WTC11 (cell line): ENCODE results near the gene ATG2B. TPM values are rescaled to one million over a fixed set of nuclear protein-coding genes. Genes with fewer than 3 reads are reported as not detected.

Source experiments
- ATAC-seq: fragments of 200-7000 bp; cut with Tn5 transposase; 2 replicates; pipeline ENCODE4 v1.10.0; 2021; ENCODE audit warnings: mild to moderate bottlenecking, moderate library complexity
- CTCF ChIA-PET: fragments of 300-600 bp; sonication (Branson Sonifier 250); formaldehyde crosslinking; loops from one replicate; lab custom pipeline; 2021; ENCODE audit warnings: antibody characterized with exemption; lab: Charles Lee
- POLR2A ChIA-PET: fragments of 350-600 bp; sonication (Branson Sonifier 250); formaldehyde crosslinking; loops from one replicate; lab custom pipeline; 2021; ENCODE audit warnings: antibody characterized with exemption; lab: Charles Lee
- DNase-seq: peaks from one replicate; pipeline ENCODE4 v3.0.0; 2021; ENCODE audit warnings: low spot score
- H3K27ac Mint-ChIP-seq: 2 replicates; pipeline ENCODE4 v1.8.0; 2021; ENCODE audit warnings: mixed read lengths
- H3K27me3 Mint-ChIP-seq: 2 replicates; pipeline ENCODE4 v1.8.0; 2021; ENCODE audit warnings: low read depth, mild to moderate bottlenecking, moderate library complexity, mixed read lengths
- H3K36me3 Mint-ChIP-seq: 2 replicates; pipeline ENCODE4 v1.8.0; 2021; ENCODE audit warnings: mixed read lengths
- H3K4me1 Mint-ChIP-seq: 2 replicates; pipeline ENCODE4 v1.8.0; 2022; ENCODE audit warnings: mixed read lengths
- H3K4me3 Mint-ChIP-seq: 2 replicates; pipeline ENCODE4 v1.8.0; 2021; ENCODE audit warnings: mild to moderate bottlenecking, moderate library complexity, mixed read lengths
- H3K9me3 Mint-ChIP-seq: 2 replicates; pipeline ENCODE4 v1.8.0; 2021; ENCODE audit warnings: mixed read lengths
- ATF1 ChIP-seq: sonication (generic); formaldehyde crosslinking; IDR thresholded peaks from 2 replicates; pipeline ENCODE4 v1.8.1; 2023; ENCODE audit warnings: mild to moderate bottlenecking, moderate library complexity, missing genetic modification reagents
- ATF2 ChIP-seq: sonication (generic); formaldehyde crosslinking; IDR thresholded peaks from 2 replicates; pipeline ENCODE4 v1.8.1; 2022; ENCODE audit warnings: low read depth, missing genetic modification reagents, borderline replicate concordance
- CBFB ChIP-seq: sonication (generic); formaldehyde crosslinking; IDR thresholded peaks from 2 replicates; pipeline ENCODE4 v1.8.1; 2022; ENCODE audit warnings: mild to moderate bottlenecking, low read depth, missing genetic modification reagents
- EMX1 ChIP-seq: fragments of 250-450 bp; sonication (Bioruptor Pico); IDR thresholded peaks from 2 replicates; pipeline ENCODE4 v1.8.0; 2021; ENCODE audit warnings: mild to moderate bottlenecking
- FOXP1 ChIP-seq: sonication (generic); formaldehyde crosslinking; IDR thresholded peaks from 2 replicates; pipeline ENCODE4 v1.8.0; 2022; ENCODE audit warnings: missing genetic modification reagents, mild to moderate bottlenecking, moderate library complexity, borderline replicate concordance
- FOXP4 ChIP-seq: sonication (generic); formaldehyde crosslinking; IDR thresholded peaks from 2 replicates; pipeline ENCODE4 v1.8.0; 2022; ENCODE audit warnings: mild to moderate bottlenecking, missing genetic modification reagents
- HMGA2 ChIP-seq: fragments of 250-450 bp; sonication (Bioruptor Pico); IDR thresholded peaks from 2 replicates; pipeline ENCODE4 v1.4.0; 2021; ENCODE audit warnings: mild to moderate bottlenecking, moderate library complexity
- KAT7 ChIP-seq: sonication (generic); formaldehyde crosslinking; IDR thresholded peaks from 2 replicates; pipeline ENCODE4 v1.8.1; 2023; ENCODE audit warnings: missing genetic modification reagents, mild to moderate bottlenecking, borderline replicate concordance
- MYBL2 ChIP-seq: sonication (generic); formaldehyde crosslinking; IDR thresholded peaks from 2 replicates; pipeline ENCODE4 v1.8.1; 2023; ENCODE audit warnings: mild to moderate bottlenecking, moderate library complexity, missing genetic modification reagents
- TCF7 ChIP-seq: sonication (generic); formaldehyde crosslinking; IDR thresholded peaks from 2 replicates; pipeline ENCODE4 v1.8.0; 2022; ENCODE audit warnings: mild to moderate bottlenecking, low read depth, missing genetic modification reagents, moderate library complexity
- ZMAT4 ChIP-seq: fragments of 250-450 bp; sonication (Bioruptor Pico); IDR thresholded peaks from 2 replicates; pipeline ENCODE4 v1.9.0; 2021; ENCODE audit warnings: mild to moderate bottlenecking
- ZNF263 ChIP-seq: sonication (generic); formaldehyde crosslinking; IDR thresholded peaks from 2 replicates; pipeline ENCODE4 v1.8.1; 2022; ENCODE audit warnings: low read depth, mild to moderate bottlenecking, moderate library complexity, missing genetic modification reagents
- total RNA-seq: library from RNA; stranded (reverse); gene quantifications from 3 replicates; pipeline ENCODE4 v1.2.3, GENCODE V29; 2021
- TF ChIP-seq, protein P1 (sequence below): sonication (generic); formaldehyde crosslinking; IDR thresholded peaks from 2 replicates; pipeline ENCODE4 v1.8.1; 2023; ENCODE audit warnings: mild to moderate bottlenecking, missing genetic modification reagents, moderate library complexity
- TF ChIP-seq, protein P2 (sequence below): sonication (generic); formaldehyde crosslinking; IDR thresholded peaks from 2 replicates; pipeline ENCODE4 v1.8.0; 2023; ENCODE audit warnings: mild to moderate bottlenecking, missing genetic modification reagents
- TF ChIP-seq, protein P3 (sequence below): fragments of 250-450 bp; sonication (Bioruptor Pico); IDR thresholded peaks from 2 replicates; pipeline ENCODE4 v1.9.0; 2021; ENCODE audit warnings: moderate library complexity, mild to moderate bottlenecking, inconsistent platforms, borderline replicate concordance
- TF ChIP-seq, protein P4 (sequence below): sonication (generic); formaldehyde crosslinking; IDR thresholded peaks from 2 replicates; pipeline ENCODE4 v1.8.1; 2022; ENCODE audit warnings: mild to moderate bottlenecking, moderate library complexity, missing genetic modification reagents
- TF ChIP-seq, protein P5 (sequence below): sonication (generic); formaldehyde crosslinking; IDR thresholded peaks from 2 replicates; pipeline ENCODE4 v1.8.0; 2022; ENCODE audit warnings: mild to moderate bottlenecking, missing genetic modification reagents

Gene ATG2B
- total RNA-seq, 1 experiment from 2014 or later = 10.3 TPM

GRCh38 chr14:96284008-96284407 lies 79.1 kb downstream of the ATG2B start:
- no peak for TF ChIP-seq KAT7 (CRISPR knock-in tag)
- no peak for TF ChIP-seq FOXP1
- TF ChIP-seq, all 79 proteins: peak for 0
- no peak for DNase-seq
- peaks cover 2% of the 10 kb centered on the region; the same call in 1 of the 2 replicates for H3K36me3 Mint-ChIP-seq
- ChIA-PET POLR2A (no interaction called here), CTCF (interaction anchor here (1.2 kb wide), 1 partner anchor 186 kb away, joined by 3 read pairs; no protein-coding TSS in a partner anchor)
- H3K27me3 Mint-ChIP-seq = no peaks in the 10 kb centered on the region
- no peaks in the 10 kb centered on the region for H3K4me1 Mint-ChIP-seq
- no peak overlapping the region for H3K27ac Mint-ChIP-seq
- ATAC-seq = no peak
- no peak overlapping the region for H3K4me3 Mint-ChIP-seq
- no peaks in the 10 kb centered on the region for H3K9me3 Mint-ChIP-seq

GRCh38 chr14:96281486-96281885 lies 81.7 kb downstream of the ATG2B start:
- no peak overlapping the region for H3K4me3 Mint-ChIP-seq
- POLR2A ChIA-PET = no interaction called here
- CTCF ChIA-PET = interaction anchor here (2.1 kb wide), 1 partner anchor 181 kb away, joined by 8 read pairs; no protein-coding TSS in a partner anchor
- peaks cover 6% of the 10 kb centered on the region for H3K4me1 Mint-ChIP-seq
- no peaks in the 10 kb centered on the region; the same call in 1 of the 2 replicates for H3K27me3 Mint-ChIP-seq
- ATAC-seq (no peak), DNase-seq (no peak)
- H3K9me3 Mint-ChIP-seq = peaks cover 15% of the 10 kb centered on the region
- H3K36me3 Mint-ChIP-seq = peaks cover 13% of the 10 kb centered on the region
- TF ChIP-seq, protein P1, sequence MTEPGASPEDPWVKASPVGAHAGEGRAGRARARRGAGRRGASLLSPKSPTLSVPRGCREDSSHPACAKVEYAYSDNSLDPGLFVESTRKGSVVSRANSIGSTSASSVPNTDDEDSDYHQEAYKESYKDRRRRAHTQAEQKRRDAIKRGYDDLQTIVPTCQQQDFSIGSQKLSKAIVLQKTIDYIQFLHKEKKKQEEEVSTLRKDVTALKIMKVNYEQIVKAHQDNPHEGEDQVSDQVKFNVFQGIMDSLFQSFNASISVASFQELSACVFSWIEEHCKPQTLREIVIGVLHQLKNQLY (CRISPR knock-in tag) = no peak
- TF ChIP-seq HMGA2 = no peak
- no peak overlapping the region for H3K27ac Mint-ChIP-seq

GRCh38 chr14:96280104-96280503 lies 83.0 kb downstream of the ATG2B start:
- DNase-seq (no peak), ATAC-seq (no peak)
- Mint-ChIP-seq H3K27ac (no peak overlapping the region), H3K4me1 (peaks cover 18% of the 10 kb centered on the region), H3K9me3 (peaks cover 15% of the 10 kb centered on the region), H3K4me3 (no peak overlapping the region), H3K36me3 (peaks cover 11% of the 10 kb centered on the region), H3K27me3 (no peaks in the 10 kb centered on the region; the same call in 1 of the 2 replicates)
- ChIA-PET CTCF (interaction anchor here (2.4 kb wide), 1 partner anchor 179 kb away, joined by 15 read pairs; no protein-coding TSS in a partner anchor), POLR2A (no interaction called here)
- TF ChIP-seq ATF2 (no peak), CBFB (CRISPR knock-in tag) (no peak), ATF1 (CRISPR knock-in tag) (no peak), EMX1 (no peak), ZNF263 (CRISPR knock-in tag) (no peak), FOXP1 (no peak), MYBL2 (no peak), TCF7 (CRISPR knock-in tag) (no peak), ZMAT4 (CRISPR knock-in tag) (no peak), FOXP4 (CRISPR knock-in tag) (no peak)
- TF ChIP-seq, protein P2, sequence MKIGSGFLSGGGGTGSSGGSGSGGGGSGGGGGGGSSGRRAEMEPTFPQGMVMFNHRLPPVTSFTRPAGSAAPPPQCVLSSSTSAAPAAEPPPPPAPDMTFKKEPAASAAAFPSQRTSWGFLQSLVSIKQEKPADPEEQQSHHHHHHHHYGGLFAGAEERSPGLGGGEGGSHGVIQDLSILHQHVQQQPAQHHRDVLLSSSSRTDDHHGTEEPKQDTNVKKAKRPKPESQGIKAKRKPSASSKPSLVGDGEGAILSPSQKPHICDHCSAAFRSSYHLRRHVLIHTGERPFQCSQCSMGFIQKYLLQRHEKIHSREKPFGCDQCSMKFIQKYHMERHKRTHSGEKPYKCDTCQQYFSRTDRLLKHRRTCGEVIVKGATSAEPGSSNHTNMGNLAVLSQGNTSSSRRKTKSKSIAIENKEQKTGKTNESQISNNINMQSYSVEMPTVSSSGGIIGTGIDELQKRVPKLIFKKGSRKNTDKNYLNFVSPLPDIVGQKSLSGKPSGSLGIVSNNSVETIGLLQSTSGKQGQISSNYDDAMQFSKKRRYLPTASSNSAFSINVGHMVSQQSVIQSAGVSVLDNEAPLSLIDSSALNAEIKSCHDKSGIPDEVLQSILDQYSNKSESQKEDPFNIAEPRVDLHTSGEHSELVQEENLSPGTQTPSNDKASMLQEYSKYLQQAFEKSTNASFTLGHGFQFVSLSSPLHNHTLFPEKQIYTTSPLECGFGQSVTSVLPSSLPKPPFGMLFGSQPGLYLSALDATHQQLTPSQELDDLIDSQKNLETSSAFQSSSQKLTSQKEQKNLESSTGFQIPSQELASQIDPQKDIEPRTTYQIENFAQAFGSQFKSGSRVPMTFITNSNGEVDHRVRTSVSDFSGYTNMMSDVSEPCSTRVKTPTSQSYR (CRISPR knock-in tag) = no peak
- TF ChIP-seq, protein P3, sequence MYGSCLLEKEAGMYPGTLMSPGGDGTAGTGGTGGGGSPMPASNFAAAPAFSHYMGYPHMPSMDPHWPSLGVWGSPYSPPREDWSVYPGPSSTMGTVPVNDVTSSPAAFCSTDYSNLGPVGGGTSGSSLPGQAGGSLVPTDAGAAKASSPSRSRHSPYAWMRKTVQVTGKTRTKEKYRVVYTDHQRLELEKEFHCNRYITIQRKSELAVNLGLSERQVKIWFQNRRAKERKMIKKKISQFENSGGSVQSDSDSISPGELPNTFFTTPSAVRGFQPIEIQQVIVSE (CRISPR knock-in tag) = no peak
- TF ChIP-seq, protein P4, sequence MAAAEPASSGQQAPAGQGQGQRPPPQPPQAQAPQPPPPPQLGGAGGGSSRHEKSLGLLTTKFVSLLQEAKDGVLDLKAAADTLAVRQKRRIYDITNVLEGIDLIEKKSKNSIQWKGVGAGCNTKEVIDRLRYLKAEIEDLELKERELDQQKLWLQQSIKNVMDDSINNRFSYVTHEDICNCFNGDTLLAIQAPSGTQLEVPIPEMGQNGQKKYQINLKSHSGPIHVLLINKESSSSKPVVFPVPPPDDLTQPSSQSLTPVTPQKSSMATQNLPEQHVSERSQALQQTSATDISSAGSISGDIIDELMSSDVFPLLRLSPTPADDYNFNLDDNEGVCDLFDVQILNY = no peak
- TF ChIP-seq, protein P5, sequence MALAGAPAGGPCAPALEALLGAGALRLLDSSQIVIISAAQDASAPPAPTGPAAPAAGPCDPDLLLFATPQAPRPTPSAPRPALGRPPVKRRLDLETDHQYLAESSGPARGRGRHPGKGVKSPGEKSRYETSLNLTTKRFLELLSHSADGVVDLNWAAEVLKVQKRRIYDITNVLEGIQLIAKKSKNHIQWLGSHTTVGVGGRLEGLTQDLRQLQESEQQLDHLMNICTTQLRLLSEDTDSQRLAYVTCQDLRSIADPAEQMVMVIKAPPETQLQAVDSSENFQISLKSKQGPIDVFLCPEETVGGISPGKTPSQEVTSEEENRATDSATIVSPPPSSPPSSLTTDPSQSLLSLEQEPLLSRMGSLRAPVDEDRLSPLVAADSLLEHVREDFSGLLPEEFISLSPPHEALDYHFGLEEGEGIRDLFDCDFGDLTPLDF (CRISPR knock-in tag) = no peak
